ENCODE measurements around the gene PRDX2. TPM values are rescaled to one million over a fixed set of nuclear protein-coding genes. Genes with fewer than 3 reads are reported as not detected.
"Not testable (repeated sequence)": the region's sequence is repeated elsewhere in the genome, so short reads cannot be mapped to it uniquely, and the experiment has no call there.

PRDX2 gene
- total RNA-seq, 1 donor from 2014 or later = 235 TPM

DNA sequence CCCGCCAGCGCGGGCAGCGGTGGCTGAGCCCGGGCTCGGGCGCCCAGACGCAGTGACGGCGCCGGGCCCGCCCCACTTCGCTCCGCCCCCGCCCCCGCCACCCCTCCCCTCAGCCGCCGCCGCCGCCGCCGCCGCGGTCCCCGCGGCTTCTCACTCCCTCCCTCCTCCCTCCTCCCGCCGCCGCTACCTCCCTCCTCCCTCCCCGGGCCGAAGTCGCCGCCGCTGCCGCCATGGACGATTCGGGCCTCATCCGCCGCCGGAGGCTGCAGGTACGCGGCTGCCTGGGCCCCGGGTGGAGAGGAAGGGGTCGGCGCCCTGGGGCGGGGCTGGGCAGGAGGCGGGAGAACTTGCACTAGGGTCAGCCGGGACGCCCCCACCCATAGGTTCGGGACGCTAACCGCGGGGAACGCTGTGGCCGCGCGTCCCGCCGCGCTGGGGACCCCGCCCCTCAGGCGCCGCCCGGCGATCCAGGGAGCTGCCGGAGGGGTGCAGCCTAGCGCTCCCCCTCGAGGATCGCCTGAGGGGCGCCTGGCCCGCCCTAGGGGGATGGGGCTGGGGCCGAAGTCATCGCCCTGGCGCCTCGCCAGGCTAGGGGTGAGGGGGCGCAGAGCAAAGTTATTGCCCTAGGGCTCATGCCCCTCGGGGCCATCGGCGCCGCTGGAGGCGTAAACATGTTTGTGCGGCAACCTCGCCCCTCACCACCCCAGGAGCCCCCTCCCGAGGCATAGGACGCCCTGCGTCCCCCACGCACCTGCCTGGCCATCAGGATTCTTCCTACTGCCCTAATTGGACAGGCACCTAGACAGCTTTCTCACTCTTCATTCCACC, 32.4 kb upstream of the PRDX2 start:
- H3K27me3 Mint-ChIP-seq (ENCODE audit: unreplicated experiment) = peaks cover 69% of the 10 kb centered on the region
- no peak for DNase-seq (ENCODE audit: extremely low spot score, unreplicated experiment)
- H3K36me3 Mint-ChIP-seq (ENCODE audit: unreplicated experiment) = no peaks in the 10 kb centered on the region
- no peak overlapping the region for H3K27ac Mint-ChIP-seq (ENCODE audit: unreplicated experiment)
- H3K4me3 Mint-ChIP-seq (ENCODE audit: unreplicated experiment) = peak overlapping the region; percentile 58
- H3K4me1 Mint-ChIP-seq (ENCODE audit: unreplicated experiment) = peaks cover 12% of the 10 kb centered on the region
- no peaks in the 10 kb centered on the region for H3K9me3 Mint-ChIP-seq (ENCODE audit: unreplicated experiment)
- TF ChIP-seq, protein P1, sequence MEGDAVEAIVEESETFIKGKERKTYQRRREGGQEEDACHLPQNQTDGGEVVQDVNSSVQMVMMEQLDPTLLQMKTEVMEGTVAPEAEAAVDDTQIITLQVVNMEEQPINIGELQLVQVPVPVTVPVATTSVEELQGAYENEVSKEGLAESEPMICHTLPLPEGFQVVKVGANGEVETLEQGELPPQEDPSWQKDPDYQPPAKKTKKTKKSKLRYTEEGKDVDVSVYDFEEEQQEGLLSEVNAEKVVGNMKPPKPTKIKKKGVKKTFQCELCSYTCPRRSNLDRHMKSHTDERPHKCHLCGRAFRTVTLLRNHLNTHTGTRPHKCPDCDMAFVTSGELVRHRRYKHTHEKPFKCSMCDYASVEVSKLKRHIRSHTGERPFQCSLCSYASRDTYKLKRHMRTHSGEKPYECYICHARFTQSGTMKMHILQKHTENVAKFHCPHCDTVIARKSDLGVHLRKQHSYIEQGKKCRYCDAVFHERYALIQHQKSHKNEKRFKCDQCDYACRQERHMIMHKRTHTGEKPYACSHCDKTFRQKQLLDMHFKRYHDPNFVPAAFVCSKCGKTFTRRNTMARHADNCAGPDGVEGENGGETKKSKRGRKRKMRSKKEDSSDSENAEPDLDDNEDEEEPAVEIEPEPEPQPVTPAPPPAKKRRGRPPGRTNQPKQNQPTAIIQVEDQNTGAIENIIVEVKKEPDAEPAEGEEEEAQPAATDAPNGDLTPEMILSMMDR (IDR thresholded peaks at IDR 0.05) = no peak

GRCh38 chr19:12833418-12833737, 31.8 kb upstream of the PRDX2 start:
- no peak overlapping the region for H3K27ac Mint-ChIP-seq (ENCODE audit: unreplicated experiment)
- no peak overlapping the region for H3K4me3 Mint-ChIP-seq (ENCODE audit: unreplicated experiment)
- peaks cover 69% of the 10 kb centered on the region for H3K27me3 Mint-ChIP-seq (ENCODE audit: unreplicated experiment)
- TF ChIP-seq, protein P1 (IDR thresholded peaks at IDR 0.05) = no peak
- DNase-seq (ENCODE audit: extremely low spot score, unreplicated experiment) = no peak
- no peaks in the 10 kb centered on the region for H3K9me3 Mint-ChIP-seq (ENCODE audit: unreplicated experiment)
- H3K4me1 Mint-ChIP-seq (ENCODE audit: unreplicated experiment) = peaks cover 10% of the 10 kb centered on the region
- no peaks in the 10 kb centered on the region for H3K36me3 Mint-ChIP-seq (ENCODE audit: unreplicated experiment)

DNA sequence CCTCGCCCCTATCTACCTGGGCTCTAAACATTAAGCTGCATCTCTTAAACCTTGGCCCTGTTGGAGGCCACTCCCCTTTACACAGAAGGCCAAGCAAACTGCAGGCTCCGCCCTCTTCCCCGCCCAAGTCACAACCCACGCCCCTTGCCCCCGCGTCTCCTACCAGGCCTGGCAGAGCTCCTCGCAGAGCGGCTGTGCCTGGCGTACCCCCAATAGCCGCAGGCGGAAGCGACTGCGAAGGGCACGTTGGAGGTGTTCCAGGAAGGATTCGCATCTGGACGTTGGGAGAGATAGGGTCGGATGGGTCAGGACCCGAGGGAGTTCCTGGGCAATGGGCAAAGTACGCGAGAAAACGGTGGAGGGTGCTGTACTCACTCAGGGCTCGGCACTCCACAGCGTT, 26.9 kb upstream of the PRDX2 start:
- Mint-ChIP-seq H3K9me3 (ENCODE audit: unreplicated experiment) (no peaks in the 10 kb centered on the region), H3K27me3 (ENCODE audit: unreplicated experiment) (peaks cover 50% of the 10 kb centered on the region)
- DNase-seq (ENCODE audit: extremely low spot score, unreplicated experiment) = no peak

GRCh38 chr19:12825254-12826131, 23.9 kb upstream of the PRDX2 start:
- H3K27ac Mint-ChIP-seq (ENCODE audit: unreplicated experiment) = no peak overlapping the region
- no peak for DNase-seq (ENCODE audit: extremely low spot score, unreplicated experiment)
- peaks cover 2% of the 10 kb centered on the region for H3K36me3 Mint-ChIP-seq (ENCODE audit: unreplicated experiment)
- TF ChIP-seq, protein P1 (IDR thresholded peaks at IDR 0.05) = peak; percentile 59
- no peak overlapping the region for H3K4me3 Mint-ChIP-seq (ENCODE audit: unreplicated experiment)
- peaks cover 7% of the 10 kb centered on the region for H3K9me3 Mint-ChIP-seq (ENCODE audit: unreplicated experiment)
- H3K4me1 Mint-ChIP-seq (ENCODE audit: unreplicated experiment) = peaks cover 5% of the 10 kb centered on the region
- peaks cover 30% of the 10 kb centered on the region for H3K27me3 Mint-ChIP-seq (ENCODE audit: unreplicated experiment)

More for the DNA sequence above, 26.9 kb upstream of the PRDX2 start:
- Mint-ChIP-seq H3K4me3 (ENCODE audit: unreplicated experiment) (no peak overlapping the region), H3K4me1 (ENCODE audit: unreplicated experiment) (peaks cover 10% of the 10 kb centered on the region), H3K27ac (ENCODE audit: unreplicated experiment) (no peak overlapping the region), H3K36me3 (ENCODE audit: unreplicated experiment) (peaks cover 2% of the 10 kb centered on the region)
- TF ChIP-seq, protein P1 (IDR thresholded peaks at IDR 0.05) = no peak

GRCh38 chr19:12821761-12822160, 20.2 kb upstream of the PRDX2 start:
- Mint-ChIP-seq H3K9me3 (ENCODE audit: unreplicated experiment) (peaks cover 7% of the 10 kb centered on the region), H3K4me1 (ENCODE audit: unreplicated experiment) (peaks cover 5% of the 10 kb centered on the region), H3K27me3 (ENCODE audit: unreplicated experiment) (peaks cover 13% of the 10 kb centered on the region), H3K27ac (ENCODE audit: unreplicated experiment) (no peak overlapping the region), H3K36me3 (ENCODE audit: unreplicated experiment) (no peaks in the 10 kb centered on the region), H3K4me3 (ENCODE audit: unreplicated experiment) (no peak overlapping the region)
- TF ChIP-seq, protein P1 (IDR thresholded peaks at IDR 0.05) = no peak
- no peak for DNase-seq (ENCODE audit: extremely low spot score, unreplicated experiment)

GRCh38 chr19:12817810-12818209, 16.2 kb upstream of the PRDX2 start:
- not testable (repeated sequence) for H3K9me3 Mint-ChIP-seq (ENCODE audit: unreplicated experiment); H3K36me3 Mint-ChIP-seq (ENCODE audit: unreplicated experiment); H3K27ac Mint-ChIP-seq (ENCODE audit: unreplicated experiment)

DNA sequence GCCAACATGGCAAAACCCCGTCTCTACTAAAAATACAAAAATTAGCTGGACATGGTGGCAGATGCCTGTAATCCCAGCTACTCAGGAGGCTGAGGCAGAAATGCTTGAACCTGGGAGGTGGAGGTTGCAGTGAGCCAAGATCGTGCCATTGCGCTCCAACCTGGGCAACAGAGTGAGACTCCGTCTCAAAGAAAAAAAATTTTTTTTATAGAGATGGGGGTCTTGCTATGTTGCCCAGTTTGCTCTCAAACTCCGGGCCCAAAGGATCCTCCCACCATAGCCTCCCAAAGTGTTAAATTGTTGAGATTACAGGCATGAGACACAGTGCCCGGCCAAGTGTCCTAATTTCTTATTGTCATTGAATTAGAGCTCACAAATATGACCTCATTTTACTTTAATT, 15.6 kb upstream of the PRDX2 start:
- not testable (repeated sequence) for H3K4me1 Mint-ChIP-seq (ENCODE audit: unreplicated experiment); DNase-seq (ENCODE audit: extremely low spot score, unreplicated experiment); H3K27me3 Mint-ChIP-seq (ENCODE audit: unreplicated experiment); H3K9me3 Mint-ChIP-seq (ENCODE audit: unreplicated experiment); H3K36me3 Mint-ChIP-seq (ENCODE audit: unreplicated experiment); H3K4me3 Mint-ChIP-seq (ENCODE audit: unreplicated experiment); H3K27ac Mint-ChIP-seq (ENCODE audit: unreplicated experiment)

More at GRCh38 chr19:12817810-12818209, 16.2 kb upstream of the PRDX2 start:
- not testable (repeated sequence) for H3K4me3 Mint-ChIP-seq (ENCODE audit: unreplicated experiment); DNase-seq (ENCODE audit: extremely low spot score, unreplicated experiment); H3K4me1 Mint-ChIP-seq (ENCODE audit: unreplicated experiment); H3K27me3 Mint-ChIP-seq (ENCODE audit: unreplicated experiment)
